GM12872 (cell line): Measurements from ENCODE around the gene CASP14.

Experiments used
- CTCF ChIP-seq: IDR thresholded peaks from 3 replicates; pipeline ENCODE4 v1.5.1; 2011; ENCODE audit warnings: low read depth, mild to moderate bottlenecking, low read length, moderate library complexity; ENCODE audit not compliant: insufficient read depth

The CASP14 gene

GRCh38 chr19:15025217-15025616 is 24.1 kb upstream of the CASP14 start:
- TF ChIP-seq CTCF = peak; percentile 51; the same call in 2 of the 3 replicates

- TF ChIP-seq CTCF = no peak
Observed at GRCh38 chr19:15028490-15028889, 20.8 kb upstream of the CASP14 start.

GRCh38 chr19:15031675-15032074 is 17.6 kb upstream of the CASP14 start:
- TF ChIP-seq CTCF = no peak

- no peak for TF ChIP-seq CTCF
Observed at GRCh38 chr19:15035795-15036311, 13.4 kb upstream of the CASP14 start.

GRCh38 chr19:15037586-15037985 is 11.7 kb upstream of the CASP14 start:
- TF ChIP-seq CTCF = no peak

- no peak for TF ChIP-seq CTCF
Observed at GRCh38 chr19:15038294-15038693, 11.0 kb upstream of the CASP14 start.

GRCh38 chr19:15042003-15042402 is 7.3 kb upstream of the CASP14 start:
- no peak for TF ChIP-seq CTCF

GRCh38 chr19:15042826-15043225 is 6.5 kb upstream of the CASP14 start:
- no peak for TF ChIP-seq CTCF
